Measurements from ENCODE around the gene TMEM219.

DNA sequence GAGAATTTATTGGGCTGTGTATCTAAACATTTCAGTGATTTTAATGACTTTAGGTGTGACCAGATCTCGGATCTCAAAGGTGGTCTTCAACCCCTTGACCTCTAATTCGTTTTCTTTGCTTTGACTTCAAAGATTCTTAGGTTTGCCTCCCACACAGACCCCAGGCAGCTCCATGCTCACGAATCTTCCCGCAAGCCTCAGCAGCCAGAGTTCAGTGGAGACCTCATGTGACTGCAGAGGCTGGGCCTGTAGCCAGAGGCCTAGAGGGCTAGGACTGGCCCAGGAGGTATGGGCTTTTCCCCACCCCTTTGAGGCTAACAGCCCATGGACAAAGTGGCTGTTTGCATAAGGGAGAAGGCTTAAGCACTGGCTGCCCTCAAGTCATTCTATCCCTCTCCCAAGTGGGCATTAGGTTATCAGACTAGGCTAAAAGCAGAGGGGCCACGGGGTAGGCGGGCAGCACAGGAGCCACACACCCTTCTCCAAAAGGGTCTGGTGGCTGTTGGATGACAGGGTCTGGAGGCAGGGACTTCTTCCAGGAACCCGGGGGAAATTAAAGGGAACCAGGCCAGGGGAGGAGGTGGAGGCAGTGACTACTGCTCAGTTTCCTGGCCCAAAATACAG is 30.6 kb downstream of the TMEM219 start:
- TF ChIP-seq, protein P1, sequence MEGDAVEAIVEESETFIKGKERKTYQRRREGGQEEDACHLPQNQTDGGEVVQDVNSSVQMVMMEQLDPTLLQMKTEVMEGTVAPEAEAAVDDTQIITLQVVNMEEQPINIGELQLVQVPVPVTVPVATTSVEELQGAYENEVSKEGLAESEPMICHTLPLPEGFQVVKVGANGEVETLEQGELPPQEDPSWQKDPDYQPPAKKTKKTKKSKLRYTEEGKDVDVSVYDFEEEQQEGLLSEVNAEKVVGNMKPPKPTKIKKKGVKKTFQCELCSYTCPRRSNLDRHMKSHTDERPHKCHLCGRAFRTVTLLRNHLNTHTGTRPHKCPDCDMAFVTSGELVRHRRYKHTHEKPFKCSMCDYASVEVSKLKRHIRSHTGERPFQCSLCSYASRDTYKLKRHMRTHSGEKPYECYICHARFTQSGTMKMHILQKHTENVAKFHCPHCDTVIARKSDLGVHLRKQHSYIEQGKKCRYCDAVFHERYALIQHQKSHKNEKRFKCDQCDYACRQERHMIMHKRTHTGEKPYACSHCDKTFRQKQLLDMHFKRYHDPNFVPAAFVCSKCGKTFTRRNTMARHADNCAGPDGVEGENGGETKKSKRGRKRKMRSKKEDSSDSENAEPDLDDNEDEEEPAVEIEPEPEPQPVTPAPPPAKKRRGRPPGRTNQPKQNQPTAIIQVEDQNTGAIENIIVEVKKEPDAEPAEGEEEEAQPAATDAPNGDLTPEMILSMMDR (IDR thresholded peaks at IDR 0.05): no peak
- no peak for TF ChIP-seq POLR2A (IDR thresholded peaks at IDR 0.05)
